Measurements from ENCODE around the gene AK1. TPM values are rescaled to one million over a fixed set of nuclear protein-coding genes. Genes with fewer than 3 reads are reported as not detected.

AK1 gene
- total and polyA plus RNA-seq, 2 of the 8 experiments (the other 6 are each of a cell fraction or from before 2014, with no cell fraction given) = 37.9 to 39.2 TPM

DNA sequence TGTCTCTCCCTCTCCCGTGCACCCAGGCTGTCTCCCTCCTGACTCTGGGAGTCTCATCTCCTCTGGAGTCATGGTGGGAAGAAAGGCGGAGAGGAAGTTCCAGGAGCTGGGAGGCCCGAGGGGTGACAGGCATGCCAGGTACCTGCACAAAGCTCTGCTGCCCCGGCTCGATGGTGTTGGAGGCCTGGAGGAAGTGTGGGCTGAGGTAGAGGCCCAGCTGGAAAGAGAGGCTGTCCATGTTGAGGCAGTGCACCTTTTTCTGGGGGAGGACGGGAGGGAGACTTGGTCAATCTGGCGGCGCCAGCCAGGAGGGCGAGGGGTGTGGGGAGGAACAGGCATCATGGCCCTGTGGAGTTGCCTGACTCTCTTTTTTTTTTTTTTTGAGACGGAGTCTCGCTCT, 58.9 kb downstream of the AK1 start:
- H3K27me3 ChIP-seq (replicated peaks in 1 of 4; ENCODE audit: control insufficient read depth in 3 of 4, extremely low read depth in 1 of 4, insufficient read depth in 3 of 4, low read length in 3 of 4) = no peaks in the 10 kb centered on the region
- H3K9ac ChIP-seq (replicated peaks in 1 of 4; ENCODE audit: extremely low read depth in 1 of 4, low read depth in 3 of 4, low read length in 3 of 4) = no peak overlapping the region
- no peak overlapping the region for H4K8ac ChIP-seq (ENCODE audit: extremely low read depth, insufficient read depth, low read length)
- H2BK5ac ChIP-seq (ENCODE audit: low read depth, low read length) = no peak overlapping the region
- CTCF ChIA-PET (ENCODE audit: partially characterized antibody) = interaction anchor here (0.9 to 3.5 kb wide), 7 partner anchors 9 to 329 kb away, joined by 3 to 26 read pairs (median 4); no protein-coding TSS in a partner anchor
- H3K36me3 ChIP-seq (ENCODE audit: control insufficient read depth in 2 of 4, insufficient read depth in 4 of 4, low read length in 3 of 4) = peaks cover 4 to 9% (median 7%) of the 10 kb centered on the region in 4 experiments; a peak in 7 of 8 replicates
- no peak overlapping the region for H2BK12ac ChIP-seq (ENCODE audit: low read depth, low read length)
- H2BK20ac ChIP-seq (ENCODE audit: low read length) = no peak overlapping the region
- no peaks in the 10 kb centered on the region for H3K79me2 ChIP-seq (ENCODE audit: control insufficient read depth in 1 of 2, insufficient read depth in 2 of 2, low read length in 2 of 2)
- no peak overlapping the region for H3K4ac ChIP-seq (replicated peaks; ENCODE audit: insufficient read length, low read depth, low read length)
- no peaks in the 10 kb centered on the region for H3K9me3 ChIP-seq (ENCODE audit: insufficient read depth in 2 of 2, low read depth in 1 of 2, low read length in 1 of 2)
- no peak overlapping the region for H3K4me3 ChIP-seq (ENCODE audit: extremely low read depth in 1 of 4, insufficient read depth in 2 of 4, low read depth in 3 of 4, low read length in 4 of 4)
- TF ChIP-seq RAD21 (IDR thresholded peaks at IDR 0.05 in 1 of 2, conservative IDR thresholded peaks at IDR 0.05 in 1 of 2; ENCODE audit: low read depth in 2 of 2, low read length in 2 of 2) = no peak
- no peak for TF ChIP-seq GABPA (IDR thresholded peaks at IDR 0.05; ENCODE audit: borderline replicate concordance, insufficient read depth, low read length)
- TF ChIP-seq SP4 (IDR thresholded peaks at IDR 0.05; ENCODE audit: low read length) = no peak
- no peak for TF ChIP-seq RFX5 (IDR thresholded peaks at IDR 0.05; ENCODE audit: borderline replicate concordance, low read depth, low read length)
- POLR2A ChIA-PET (ENCODE audit: partially characterized antibody) = interaction anchor here (1.3 to 6.7 kb wide), 7 partner anchors 6 to 67 kb away, joined by 3 to 34 read pairs (median 7); no protein-coding TSS in a partner anchor
- DNase-seq (ENCODE audit: low read depth in 1 of 2, low spot score in 2 of 2) (no peak), FAIRE-seq (no peak)
- peaks cover 2 to 6% of the 10 kb centered on the region in 2 experiments for H4K20me1 ChIP-seq (replicated peaks in 1 of 2; ENCODE audit: control insufficient read depth in 1 of 2, insufficient read depth in 2 of 2, low read length in 2 of 2)
- no peak overlapping the region for H4K91ac ChIP-seq (replicated peaks; ENCODE audit: insufficient read length, low read length)
- H3K18ac ChIP-seq (ENCODE audit: extremely low read depth, low read length) = no peak overlapping the region
- H3K79me1 ChIP-seq (ENCODE audit: low read depth, low read length) = no peaks in the 10 kb centered on the region
- no peak overlapping the region for H3K14ac ChIP-seq (ENCODE audit: insufficient read length)
- H3K56ac ChIP-seq (replicated peaks; ENCODE audit: insufficient read length, low read depth, low read length) = no peak overlapping the region
- H3K27ac ChIP-seq (ENCODE audit: low read depth, low read length) = no peak overlapping the region
- no peak overlapping the region for H2BK15ac ChIP-seq (ENCODE audit: low read length)
- WGBS, 2 experiments (ENCODE audit: extremely low coverage in 1 of 2, insufficient coverage in 1 of 2, insufficient read length in 1 of 2, insufficient replicate concordance in 2 of 2, low coverage in 1 of 2, low lambda C conversion rate in 2 of 2, missing lambda C conversion rate in 1 of 2) = 98% methylated on average over 9 of the region's 11 CpGs; no CpG with 5 or more reads in 1 of the 2 experiments
- no peak overlapping the region for H3K23ac ChIP-seq (ENCODE audit: insufficient read length)
- H3K23me2 ChIP-seq (ENCODE audit: low read depth, low read length) = no peaks in the 10 kb centered on the region
- H4K5ac ChIP-seq (ENCODE audit: insufficient read length, low read depth, low read length) = no peak overlapping the region
- H2AK5ac ChIP-seq (ENCODE audit: low read depth, low read length) = no peak overlapping the region
- H2BK120ac ChIP-seq (replicated peaks; ENCODE audit: low read depth, low read length) = no peak overlapping the region
- H3K4me2 ChIP-seq (ENCODE audit: insufficient read depth in 1 of 2, low read depth in 2 of 2, low read length in 2 of 2) = no peak overlapping the region
- H3K4me1 ChIP-seq (replicated peaks in 1 of 4; ENCODE audit: control insufficient read depth in 3 of 4, insufficient read depth in 4 of 4, low read length in 3 of 4) = no peaks in the 10 kb centered on the region
- H2AFZ ChIP-seq (ENCODE audit: low read length) = no peak overlapping the region

All from H1 (cell line).